Esophagus squamous epithelium (tissue), 4 donors: ENCODE data around the gene ANKLE1.

Source experiments
- POLR2A ChIP-seq, 4 donors: fragments of 450-650 bp; IDR thresholded peaks; one replicate each; pipeline ENCODE4 v1.6.1; 2017; ENCODE audit warnings: antibody characterized with exemption in 4 of 4, mild to moderate bottlenecking in 4 of 4, moderate library complexity in 3 of 4
- TF ChIP-seq, protein P1 (sequence below), 6 experiments: fragments of 450-650 bp in 4 of 6; fragments of 200-600 bp in 2 of 6; sonication (generic) in 2 of 6; IDR thresholded peaks; one replicate each; pipeline ENCODE4 v1.5.1; 2016 to 2019; ENCODE audit warnings: antibody characterized with exemption in 6 of 6, mild to moderate bottlenecking in 4 of 6, moderate library complexity in 4 of 6

DNA sequence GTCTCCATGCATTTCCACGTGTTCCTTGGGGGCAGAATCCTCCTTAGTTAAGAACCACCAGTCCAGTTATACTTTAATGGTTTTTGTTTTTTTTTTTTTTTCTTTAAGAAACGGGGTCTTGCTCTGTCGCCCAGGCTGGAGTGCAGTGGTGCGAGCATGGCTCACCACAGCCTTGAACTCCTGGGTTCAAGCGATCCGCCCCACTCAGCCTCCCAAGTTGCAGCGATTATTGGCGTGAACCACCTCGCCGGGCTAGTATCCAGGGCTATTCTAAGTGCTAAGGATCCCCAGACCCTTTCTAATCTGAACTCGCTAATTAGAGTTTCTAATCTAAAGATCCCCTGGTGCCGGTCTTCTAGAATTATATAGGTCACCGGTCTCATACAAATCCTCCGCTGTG, 11.9 kb downstream of the ANKLE1 start:
- TF ChIP-seq, protein P1, sequence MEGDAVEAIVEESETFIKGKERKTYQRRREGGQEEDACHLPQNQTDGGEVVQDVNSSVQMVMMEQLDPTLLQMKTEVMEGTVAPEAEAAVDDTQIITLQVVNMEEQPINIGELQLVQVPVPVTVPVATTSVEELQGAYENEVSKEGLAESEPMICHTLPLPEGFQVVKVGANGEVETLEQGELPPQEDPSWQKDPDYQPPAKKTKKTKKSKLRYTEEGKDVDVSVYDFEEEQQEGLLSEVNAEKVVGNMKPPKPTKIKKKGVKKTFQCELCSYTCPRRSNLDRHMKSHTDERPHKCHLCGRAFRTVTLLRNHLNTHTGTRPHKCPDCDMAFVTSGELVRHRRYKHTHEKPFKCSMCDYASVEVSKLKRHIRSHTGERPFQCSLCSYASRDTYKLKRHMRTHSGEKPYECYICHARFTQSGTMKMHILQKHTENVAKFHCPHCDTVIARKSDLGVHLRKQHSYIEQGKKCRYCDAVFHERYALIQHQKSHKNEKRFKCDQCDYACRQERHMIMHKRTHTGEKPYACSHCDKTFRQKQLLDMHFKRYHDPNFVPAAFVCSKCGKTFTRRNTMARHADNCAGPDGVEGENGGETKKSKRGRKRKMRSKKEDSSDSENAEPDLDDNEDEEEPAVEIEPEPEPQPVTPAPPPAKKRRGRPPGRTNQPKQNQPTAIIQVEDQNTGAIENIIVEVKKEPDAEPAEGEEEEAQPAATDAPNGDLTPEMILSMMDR (IDR thresholded peaks at IDR 0.05) = no peak
- TF ChIP-seq POLR2A (IDR thresholded peaks at IDR 0.05) = no peak
